OCI-LY1 (cell line): ENCODE measurements around the gene MAB21L4.

Source experiments
- H2AFZ ChIP-seq: fragments of 200-600 bp; sonication (generic), shearing (Covaris generic); 2 replicates; pipeline ENCODE4 v1.6.0; 2014; ENCODE audit warnings: antibody characterized with exemption, mild to moderate bottlenecking, low read length
- H3F3A ChIP-seq: fragments of 200-600 bp; sonication (generic), shearing (Covaris generic); 2 replicates; pipeline ENCODE4 v1.6.0; 2014; ENCODE audit warnings: mild to moderate bottlenecking, antibody characterized with exemption, low read length, moderate library complexity; ENCODE audit not compliant: insufficient read depth
- H3K27ac ChIP-seq: fragments of 200-600 bp; sonication (generic); 2 replicates; pipeline ENCODE4 v1.5.1; 2014; ENCODE audit warnings: low read length, mixed run types, mild to moderate bottlenecking, low read depth; ENCODE audit not compliant: poor library complexity, severe bottlenecking
- H3K27me3 ChIP-seq: fragments of 200-600 bp; sonication (generic); 2 replicates; pipeline ENCODE4 v1.6.0; 2014; ENCODE audit warnings: antibody characterized with exemption, mild to moderate bottlenecking, low read length, moderate library complexity; ENCODE audit not compliant: insufficient read depth
- H3K36me3 ChIP-seq: fragments of 200-600 bp; sonication (generic); 2 replicates; pipeline ENCODE4 v1.6.1; 2014; ENCODE audit warnings: mild to moderate bottlenecking, antibody characterized with exemption, low read length, moderate library complexity, mixed read lengths; ENCODE audit not compliant: insufficient read depth
- H3K4me1 ChIP-seq: fragments of 200-600 bp; sonication (generic); 2 replicates; pipeline ENCODE4 v1.5.1; 2014; ENCODE audit warnings: mild to moderate bottlenecking, low read length, moderate library complexity; ENCODE audit not compliant: insufficient read depth, severe bottlenecking
- H3K4me2 ChIP-seq: fragments of 200-600 bp; sonication (generic), shearing (Covaris generic); 2 replicates; pipeline ENCODE4 v1.6.1; 2014; ENCODE audit warnings: low read length
- H3K4me3 ChIP-seq: fragments of 200-600 bp; sonication (generic); 2 replicates; pipeline ENCODE4 v1.5.1; 2014; ENCODE audit warnings: low read length, low read depth, mild to moderate bottlenecking, mixed read lengths; ENCODE audit not compliant: poor library complexity, severe bottlenecking
- H3K79me2 ChIP-seq: fragments of 200-600 bp; shearing (Covaris generic); 2 replicates; pipeline ENCODE4 v1.6.1; 2016; ENCODE audit warnings: mixed run types, low read length, mixed read lengths; ENCODE audit not compliant: insufficient read depth
- H3K9ac ChIP-seq: fragments of 200-600 bp; sonication (generic), shearing (Covaris generic); 2 replicates; pipeline ENCODE4 v1.6.1; 2014; ENCODE audit warnings: mild to moderate bottlenecking, low read length, mixed read lengths
- H3K9me2 ChIP-seq: fragments of 200-600 bp; sonication (generic), shearing (Covaris generic); 2 replicates; pipeline ENCODE4 v1.6.1; 2014; ENCODE audit warnings: low read depth, mild to moderate bottlenecking, low read length, mixed read lengths
- H3K9me3 ChIP-seq: fragments of 200-600 bp; shearing (Covaris generic); 2 replicates; pipeline ENCODE4 v1.6.1; 2014; ENCODE audit warnings: low read length, mixed read lengths
- H4K20me1 ChIP-seq: fragments of 200-600 bp; sonication (generic), shearing (Covaris generic); 2 replicates; pipeline ENCODE4 v1.6.0; 2016; ENCODE audit warnings: mild to moderate bottlenecking, low read length; ENCODE audit not compliant: insufficient read depth
- EZH2 ChIP-seq: fragments of 200-600 bp; sonication (generic), shearing (Covaris generic); IDR thresholded peaks from 2 replicates; pipeline ENCODE4 v1.8.0; 2017; ENCODE audit warnings: borderline replicate concordance, mixed run types, mild to moderate bottlenecking, antibody characterized with exemption, low read length, moderate library complexity, mixed read lengths
- TF ChIP-seq, protein P1 (sequence below): fragments of 200-600 bp; sonication (generic), shearing (Covaris generic); IDR thresholded peaks from 2 replicates; pipeline ENCODE4 v1.5.1; 2017; ENCODE audit warnings: mild to moderate bottlenecking, antibody characterized with exemption, low read length, moderate library complexity, mixed read lengths

The MAB21L4 gene

DNA sequence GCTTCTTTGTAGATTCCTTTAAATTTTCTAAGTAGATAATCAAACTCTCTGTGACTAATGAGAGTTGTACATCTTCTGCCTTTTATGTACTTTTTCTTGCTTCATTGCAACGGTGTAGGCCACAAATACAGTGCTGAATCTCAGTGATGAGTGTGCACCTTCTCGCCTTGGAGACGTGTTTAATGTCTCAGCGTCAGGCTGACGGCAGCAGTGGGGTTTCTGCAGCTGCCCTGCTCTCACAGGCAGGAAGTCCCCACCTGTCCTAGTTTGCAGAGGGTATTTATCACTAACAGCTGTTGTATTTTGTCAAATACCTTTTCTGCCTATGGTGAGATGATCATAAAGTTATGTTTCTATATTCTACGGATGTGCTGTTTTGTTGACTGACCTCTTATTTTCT is 14.0 kb downstream of the MAB21L4 start:
- no peaks in the 10 kb centered on the region for H3K4me1 ChIP-seq
- TF ChIP-seq, protein P1, sequence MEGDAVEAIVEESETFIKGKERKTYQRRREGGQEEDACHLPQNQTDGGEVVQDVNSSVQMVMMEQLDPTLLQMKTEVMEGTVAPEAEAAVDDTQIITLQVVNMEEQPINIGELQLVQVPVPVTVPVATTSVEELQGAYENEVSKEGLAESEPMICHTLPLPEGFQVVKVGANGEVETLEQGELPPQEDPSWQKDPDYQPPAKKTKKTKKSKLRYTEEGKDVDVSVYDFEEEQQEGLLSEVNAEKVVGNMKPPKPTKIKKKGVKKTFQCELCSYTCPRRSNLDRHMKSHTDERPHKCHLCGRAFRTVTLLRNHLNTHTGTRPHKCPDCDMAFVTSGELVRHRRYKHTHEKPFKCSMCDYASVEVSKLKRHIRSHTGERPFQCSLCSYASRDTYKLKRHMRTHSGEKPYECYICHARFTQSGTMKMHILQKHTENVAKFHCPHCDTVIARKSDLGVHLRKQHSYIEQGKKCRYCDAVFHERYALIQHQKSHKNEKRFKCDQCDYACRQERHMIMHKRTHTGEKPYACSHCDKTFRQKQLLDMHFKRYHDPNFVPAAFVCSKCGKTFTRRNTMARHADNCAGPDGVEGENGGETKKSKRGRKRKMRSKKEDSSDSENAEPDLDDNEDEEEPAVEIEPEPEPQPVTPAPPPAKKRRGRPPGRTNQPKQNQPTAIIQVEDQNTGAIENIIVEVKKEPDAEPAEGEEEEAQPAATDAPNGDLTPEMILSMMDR: no peak
- TF ChIP-seq EZH2: no peak
- no peak overlapping the region for H3K4me2 ChIP-seq
- no peak overlapping the region for H3K27ac ChIP-seq
- 0 out of 2 replicates have a peak, but pooled peaks cover 4% of the 10 kb centered on the region for H3K27me3 ChIP-seq
- H3K9ac ChIP-seq: no peak overlapping the region
- no peak overlapping the region for H2AFZ ChIP-seq
- no peaks in the 10 kb centered on the region for H3K79me2 ChIP-seq
- H3K9me2 ChIP-seq: no peaks in the 10 kb centered on the region
- H3K36me3 ChIP-seq: no peaks in the 10 kb centered on the region
- no peaks in the 10 kb centered on the region for H3K9me3 ChIP-seq
- H4K20me1 ChIP-seq: no peaks in the 10 kb centered on the region
- no peak overlapping the region for H3K4me3 ChIP-seq
- no peaks in the 10 kb centered on the region for H3F3A ChIP-seq

DNA sequence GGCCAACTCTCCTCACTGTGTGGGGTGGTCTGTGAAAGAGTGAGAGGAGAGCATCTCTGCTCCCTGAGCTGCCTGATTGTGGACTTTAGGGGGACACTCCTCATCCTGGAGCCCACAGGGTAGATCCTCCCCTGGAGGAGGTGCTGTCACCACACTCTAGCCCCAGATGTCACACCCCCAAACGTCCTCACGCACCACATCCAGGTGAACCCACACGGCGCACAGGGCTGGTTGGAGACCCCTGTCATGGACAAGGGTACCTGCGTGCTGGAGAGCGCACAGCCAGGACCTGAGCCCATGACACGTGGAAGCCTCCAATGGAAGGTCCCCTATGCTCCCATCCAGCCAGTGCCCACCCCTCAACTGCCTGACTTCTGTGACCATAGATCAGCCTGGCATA is 16.9 kb downstream of the MAB21L4 start:
- H3K9me2 ChIP-seq: no peaks in the 10 kb centered on the region
- H3K9ac ChIP-seq: no peak overlapping the region
- no peaks in the 10 kb centered on the region for H3K9me3 ChIP-seq
- no peaks in the 10 kb centered on the region for H3F3A ChIP-seq
- H3K27me3 ChIP-seq: no peaks in the 10 kb centered on the region
- no peak overlapping the region for H3K4me3 ChIP-seq
- no peak overlapping the region for H3K27ac ChIP-seq
- no peak overlapping the region for H3K4me2 ChIP-seq
- H3K79me2 ChIP-seq: no peaks in the 10 kb centered on the region
- no peak overlapping the region for H2AFZ ChIP-seq
- H3K36me3 ChIP-seq: no peaks in the 10 kb centered on the region
- no peaks in the 10 kb centered on the region for H3K4me1 ChIP-seq
- H4K20me1 ChIP-seq: no peaks in the 10 kb centered on the region
- TF ChIP-seq, protein P1: no peak
- TF ChIP-seq EZH2: no peak

DNA sequence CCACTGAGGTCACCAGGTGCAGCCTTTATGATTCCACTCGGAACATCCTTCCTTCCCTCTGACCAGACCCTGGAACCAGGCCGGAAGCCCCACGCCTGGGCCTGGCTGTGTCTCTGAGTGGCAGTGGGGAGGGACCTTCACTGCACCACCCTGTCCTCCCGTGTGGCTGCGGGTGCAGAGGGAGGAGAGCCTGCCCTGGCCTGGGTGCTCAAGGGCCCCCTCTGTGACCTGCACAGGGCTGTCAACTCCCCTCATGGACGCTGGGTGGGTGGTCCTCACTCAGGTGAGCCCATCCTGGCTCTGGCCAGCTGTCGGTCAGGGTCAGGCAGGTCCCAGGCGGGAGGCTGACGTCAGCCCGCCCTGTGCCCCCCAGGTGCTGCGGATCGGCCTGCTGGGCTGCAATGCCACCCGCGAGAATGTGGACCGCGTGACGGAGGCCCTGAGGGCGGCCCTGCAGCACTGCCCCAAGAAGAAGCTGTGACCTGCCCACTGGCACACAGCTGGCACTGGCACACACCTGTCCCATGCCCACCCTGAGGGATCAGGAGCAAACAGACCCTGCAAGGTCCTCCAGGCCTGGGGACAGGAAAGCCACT is 17.5 kb downstream of the MAB21L4 start:
- Histone ChIP-seq H3K4me3 (no peak overlapping the region), H3K36me3 (no peaks in the 10 kb centered on the region), H3K4me1 (no peaks in the 10 kb centered on the region), H3K79me2 (no peaks in the 10 kb centered on the region), H2AFZ (no peak overlapping the region), H3F3A (no peaks in the 10 kb centered on the region), H4K20me1 (no peaks in the 10 kb centered on the region), H3K9ac (no peak overlapping the region), H3K27me3 (no peaks in the 10 kb centered on the region), H3K4me2 (no peak overlapping the region), H3K27ac (no peak overlapping the region), H3K9me3 (no peaks in the 10 kb centered on the region), H3K9me2 (no peaks in the 10 kb centered on the region)
- TF ChIP-seq, protein P1: no peak
- no peak for TF ChIP-seq EZH2
